Measurements from ENCODE around the gene FHIT.
"Not testable (repeated sequence)": the region's sequence is repeated elsewhere in the genome, so short reads cannot be mapped to it uniquely, and the experiment has no call there.

FHIT gene

GRCh38 chr3:59824876-59825275 lies 1426.4 kb downstream of the FHIT start:
- DNase-seq (ENCODE audit: low spot score) = no peak

- no peak for DNase-seq (ENCODE audit: low spot score)
Measured at GRCh38 chr3:59821274-59821673, 1430.0 kb downstream of the FHIT start.

GRCh38 chr3:59820352-59820934 lies 1430.8 kb downstream of the FHIT start:
- no peak for DNase-seq (ENCODE audit: low spot score)

- DNase-seq (ENCODE audit: low spot score) = no peak
Measured at GRCh38 chr3:59818919-59819300, 1432.3 kb downstream of the FHIT start.

DNA sequence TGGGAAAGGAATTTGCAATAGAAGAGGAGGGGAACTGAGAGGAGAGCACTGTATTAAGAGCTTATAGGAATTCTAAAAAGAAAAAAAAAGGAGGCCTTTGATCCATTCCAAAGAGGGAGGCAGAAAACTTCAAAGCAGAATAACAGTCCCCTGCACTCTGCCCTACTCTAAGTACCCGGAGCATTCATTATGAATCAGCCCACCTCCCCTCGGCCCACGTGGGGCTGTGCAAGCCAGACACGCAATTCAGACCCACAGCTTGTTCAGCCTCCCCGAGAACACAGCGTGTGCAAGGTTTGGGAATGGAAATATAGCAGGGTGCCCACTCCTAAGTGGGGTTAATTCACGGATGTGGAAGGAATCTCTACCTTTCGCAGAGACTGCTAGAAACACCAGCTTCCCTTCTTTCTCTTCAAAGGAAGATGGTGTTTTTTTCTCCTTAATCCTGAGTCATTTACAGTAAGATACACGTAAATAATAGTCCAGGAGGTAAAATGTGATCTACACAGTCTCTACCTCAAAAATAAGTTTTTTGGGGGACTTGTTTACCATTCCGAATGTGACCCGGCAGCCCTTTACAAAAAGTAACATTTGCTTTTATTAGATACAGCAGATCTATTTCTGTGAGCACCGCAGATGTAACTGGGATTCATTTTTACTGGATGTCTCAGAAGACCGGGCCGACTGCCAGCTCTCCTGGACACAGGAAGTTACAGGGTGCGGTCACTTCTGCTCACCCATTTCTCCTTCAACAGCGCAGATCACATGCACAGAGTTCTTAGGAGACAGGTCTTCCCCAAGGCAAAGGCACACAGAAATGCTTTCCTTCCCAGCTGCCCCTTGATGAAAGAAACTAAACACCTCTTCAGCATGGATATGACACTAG lies 1433.0 kb downstream of the FHIT start:
- no peak for DNase-seq (ENCODE audit: low spot score)

DNA sequence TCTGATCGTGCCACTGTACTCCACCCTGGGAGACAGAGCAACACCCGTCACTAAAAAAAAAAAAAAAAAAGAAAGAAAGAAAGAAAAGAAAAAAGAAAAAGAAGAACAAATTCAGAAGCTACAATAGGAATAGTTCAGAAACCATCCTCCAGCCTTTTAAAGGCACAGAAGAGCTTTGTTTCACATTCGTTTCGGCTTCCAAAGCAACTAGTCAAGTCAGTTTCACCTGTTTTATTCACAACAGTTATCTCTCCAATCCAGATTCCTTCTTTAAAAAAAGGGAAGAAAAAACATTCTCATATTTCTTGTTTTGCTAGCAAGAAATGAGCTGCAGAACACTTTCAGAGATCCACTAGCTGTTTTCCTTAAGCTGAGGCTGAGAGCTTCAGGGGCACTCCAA lies 1433.7 kb downstream of the FHIT start:
- no peak for DNase-seq (ENCODE audit: low spot score)

GRCh38 chr3:59816312-59816711 lies 1434.9 kb downstream of the FHIT start:
- no peak for DNase-seq (ENCODE audit: low spot score)

DNA sequence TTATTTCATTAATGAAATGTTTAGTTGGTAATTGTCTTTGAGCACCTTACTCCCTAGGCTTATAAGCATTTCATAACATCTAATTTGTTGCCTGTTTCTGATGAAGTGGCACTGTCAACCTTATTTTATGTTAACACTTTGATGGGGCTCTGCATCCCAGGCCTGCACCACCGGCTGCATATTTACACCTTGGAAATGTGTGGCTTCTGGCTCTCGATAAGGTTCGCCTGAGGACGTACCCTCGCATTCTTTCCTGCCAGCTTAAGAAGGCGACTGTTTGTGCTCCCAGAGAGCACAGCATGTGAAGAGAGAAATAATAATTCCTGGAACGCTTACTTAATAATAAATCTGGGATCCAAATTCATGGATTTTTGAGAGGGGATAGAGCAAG lies 1438.1 kb downstream of the FHIT start:
- DNase-seq (ENCODE audit: low spot score) = no peak

DNA sequence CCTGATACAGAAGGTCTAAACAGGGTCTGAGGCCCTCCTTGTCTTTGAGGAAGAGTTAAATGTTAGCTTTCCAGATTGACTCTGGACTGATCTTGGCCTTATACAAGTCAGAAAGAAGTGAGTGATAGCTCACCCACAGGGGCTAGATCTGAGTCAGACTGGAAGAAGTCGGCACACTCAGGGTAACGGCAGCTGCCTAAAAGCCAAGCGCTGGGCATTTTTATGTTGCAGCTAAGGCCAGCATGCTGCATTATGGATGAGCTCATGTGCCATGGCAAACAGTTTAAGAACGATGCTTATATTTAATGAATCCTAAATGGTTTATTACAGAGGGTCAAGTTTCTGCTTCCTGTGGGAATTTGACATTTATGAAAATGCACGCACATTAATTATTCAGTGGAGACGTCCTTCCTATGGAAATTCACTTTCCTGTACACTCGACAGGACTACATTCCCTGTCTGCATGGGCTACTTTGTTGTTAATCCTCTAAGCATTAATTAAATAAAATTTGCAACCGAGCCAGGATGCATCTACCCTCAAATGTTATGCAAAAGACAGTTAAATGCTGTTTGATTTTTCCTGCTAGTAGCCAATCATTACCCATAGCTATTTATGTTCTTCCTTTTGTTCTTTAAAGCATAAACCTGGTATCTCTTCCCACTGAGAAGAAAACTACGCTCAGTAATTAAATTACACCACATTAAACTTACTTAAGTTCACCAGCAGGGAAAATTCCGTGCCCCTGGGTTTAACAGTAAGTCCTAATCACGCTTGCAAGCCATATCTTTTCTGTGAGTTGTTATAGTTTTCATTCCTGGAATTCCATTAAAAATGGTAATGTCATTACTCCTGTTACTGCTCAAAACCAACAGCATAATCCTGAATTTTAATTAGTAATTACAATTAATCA lies 1438.8 kb downstream of the FHIT start:
- no peak for DNase-seq (ENCODE audit: low spot score)

DNA sequence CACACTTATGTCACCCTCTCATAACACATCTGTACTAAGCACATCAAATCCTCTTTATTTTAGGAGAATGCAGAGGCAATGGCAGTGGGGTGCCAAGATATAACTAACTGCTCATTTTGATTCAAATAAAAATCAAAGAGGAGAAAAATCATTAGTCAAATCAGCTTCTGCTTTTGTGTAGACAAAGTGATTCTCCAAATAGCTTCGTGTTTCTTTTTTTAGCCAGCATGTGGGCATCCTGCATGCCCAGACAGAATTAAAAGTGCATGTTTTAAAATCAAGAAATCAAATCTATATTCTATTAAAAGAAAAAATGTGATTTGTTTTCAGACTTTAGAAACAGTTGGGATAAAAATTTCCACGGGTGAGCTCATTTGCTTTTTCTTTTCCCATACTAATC lies 1440.1 kb downstream of the FHIT start:
- no peak for DNase-seq (ENCODE audit: low spot score)

- no peak for DNase-seq (ENCODE audit: low spot score)
Measured at GRCh38 chr3:59810606-59811005, 1440.6 kb downstream of the FHIT start.

- DNase-seq (ENCODE audit: low spot score) = no peak
Measured at GRCh38 chr3:59809710-59810444, 1441.4 kb downstream of the FHIT start.

GRCh38 chr3:59809016-59809415 lies 1442.2 kb downstream of the FHIT start:
- no peak for DNase-seq (ENCODE audit: low spot score)

- DNase-seq (ENCODE audit: low spot score) = no peak
Measured at GRCh38 chr3:59808446-59808845, 1442.8 kb downstream of the FHIT start.

DNA sequence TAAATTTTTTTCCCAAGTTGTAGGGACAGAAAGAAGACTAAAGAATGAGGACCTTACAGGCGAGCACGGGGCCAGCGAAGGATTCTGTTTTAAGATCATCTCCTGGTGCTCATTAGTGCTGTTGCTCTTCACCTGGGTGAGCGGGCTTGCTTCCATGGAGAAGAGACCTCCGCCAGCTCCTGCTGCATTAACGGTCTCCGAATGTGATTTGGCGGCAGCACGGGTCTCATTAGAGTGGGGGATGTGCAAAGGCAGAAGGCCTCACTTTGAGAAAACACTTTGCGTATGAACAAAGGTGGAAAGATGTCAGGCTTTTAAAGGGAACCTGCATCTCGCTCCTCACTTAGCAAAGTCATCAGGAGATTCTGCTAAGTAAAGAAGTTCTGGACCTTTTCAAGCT lies 1448.0 kb downstream of the FHIT start:
- no peak for DNase-seq (ENCODE audit: low spot score)

- DNase-seq (ENCODE audit: low spot score) = not testable (repeated sequence)
Measured at GRCh38 chr3:59802453-59802852, 1448.8 kb downstream of the FHIT start.

GRCh38 chr3:59802045-59802444 lies 1449.2 kb downstream of the FHIT start:
- no peak for DNase-seq (ENCODE audit: low spot score)

DNA sequence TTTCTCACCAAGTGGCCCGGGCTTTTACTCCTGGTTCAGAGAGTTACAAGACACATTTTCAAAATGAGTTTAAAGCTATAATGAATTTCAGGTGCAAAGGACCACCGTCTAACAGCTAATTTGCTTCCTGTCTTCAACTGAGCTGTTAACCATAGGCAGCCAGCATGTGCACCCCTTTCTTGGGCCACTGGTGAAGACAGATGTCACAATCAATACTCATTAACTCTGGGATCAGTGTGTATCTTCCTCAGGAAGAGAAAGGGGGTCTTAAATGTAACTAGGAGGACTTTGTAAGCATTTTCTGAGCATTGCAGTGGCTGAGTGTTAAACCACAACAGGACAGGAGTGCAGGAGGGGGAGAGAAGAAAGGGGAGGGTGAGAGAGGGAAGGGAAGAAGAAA lies 1450.8 kb downstream of the FHIT start:
- no peak for DNase-seq (ENCODE audit: low spot score)

- no peak for DNase-seq (ENCODE audit: low spot score)
Measured at GRCh38 chr3:59798372-59799086, 1452.7 kb downstream of the FHIT start.

DNA sequence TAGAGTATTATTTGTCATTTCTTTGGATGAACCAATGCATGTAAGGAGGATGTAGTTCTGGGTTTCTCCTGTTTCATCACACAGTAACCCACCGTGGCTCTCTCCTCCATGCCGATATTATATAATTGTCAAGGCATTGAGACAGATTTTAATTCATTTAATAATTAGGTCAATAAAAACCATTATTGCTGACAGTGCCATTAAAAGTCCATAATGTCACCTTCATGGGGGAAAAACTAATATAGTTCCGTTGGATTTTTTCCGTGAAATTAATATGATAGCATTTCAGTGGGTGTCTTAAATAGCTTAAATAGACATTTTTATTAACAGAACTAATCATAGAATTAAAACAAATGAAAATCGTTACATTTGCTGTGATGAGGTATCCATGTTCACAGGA lies 1453.7 kb downstream of the FHIT start:
- DNase-seq (ENCODE audit: low spot score) = no peak

GRCh38 chr3:59796456-59796855 lies 1454.8 kb downstream of the FHIT start:
- DNase-seq (ENCODE audit: low spot score) = no peak

Data from CD4-positive, alpha-beta T cell treated with Interleukin-2 at 100 ng/mL for 4 hours (primary cell).